HTERT RPE-1 (cell line): Measurements from ENCODE around the gene PHF21B.
"Not testable (repeated sequence)": the region's sequence is repeated elsewhere in the genome, so short reads cannot be mapped to it uniquely, and the experiment has no call there.

Experiments used
- in situ Hi-C: fragments of 300-500 bp; cut with MboI; formaldehyde crosslinking; loops from 4 replicates; pipeline ENCODE4 v1.14.3; 2020; ENCODE audit warnings: low sequenced_read_pairs

Gene PHF21B

GRCh38 chr22:44962741-44963454 is 46.9 kb downstream of the PHF21B start:
- in situ Hi-C loops, result no loop called here

DNA sequence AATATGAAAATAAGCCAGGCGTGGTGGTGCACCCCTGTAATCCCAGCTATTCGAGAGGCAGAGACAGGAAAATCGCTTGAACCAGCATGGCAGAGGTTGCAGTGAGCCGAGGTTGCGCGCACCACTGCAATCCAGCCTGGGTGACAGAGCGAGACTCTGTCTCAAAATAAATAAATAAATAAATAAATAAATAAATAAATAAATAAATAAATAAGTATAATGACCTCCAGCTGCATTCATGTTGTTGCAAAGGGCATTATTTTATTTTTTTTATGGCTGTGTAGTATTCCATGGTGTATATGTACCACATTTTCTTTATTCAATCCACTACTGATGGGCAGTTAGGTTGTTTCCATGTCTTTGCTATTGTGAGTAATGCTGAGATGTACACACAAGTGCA is 48.1 kb downstream of the PHF21B start:
- in situ Hi-C loops, result not testable (repeated sequence)

DNA sequence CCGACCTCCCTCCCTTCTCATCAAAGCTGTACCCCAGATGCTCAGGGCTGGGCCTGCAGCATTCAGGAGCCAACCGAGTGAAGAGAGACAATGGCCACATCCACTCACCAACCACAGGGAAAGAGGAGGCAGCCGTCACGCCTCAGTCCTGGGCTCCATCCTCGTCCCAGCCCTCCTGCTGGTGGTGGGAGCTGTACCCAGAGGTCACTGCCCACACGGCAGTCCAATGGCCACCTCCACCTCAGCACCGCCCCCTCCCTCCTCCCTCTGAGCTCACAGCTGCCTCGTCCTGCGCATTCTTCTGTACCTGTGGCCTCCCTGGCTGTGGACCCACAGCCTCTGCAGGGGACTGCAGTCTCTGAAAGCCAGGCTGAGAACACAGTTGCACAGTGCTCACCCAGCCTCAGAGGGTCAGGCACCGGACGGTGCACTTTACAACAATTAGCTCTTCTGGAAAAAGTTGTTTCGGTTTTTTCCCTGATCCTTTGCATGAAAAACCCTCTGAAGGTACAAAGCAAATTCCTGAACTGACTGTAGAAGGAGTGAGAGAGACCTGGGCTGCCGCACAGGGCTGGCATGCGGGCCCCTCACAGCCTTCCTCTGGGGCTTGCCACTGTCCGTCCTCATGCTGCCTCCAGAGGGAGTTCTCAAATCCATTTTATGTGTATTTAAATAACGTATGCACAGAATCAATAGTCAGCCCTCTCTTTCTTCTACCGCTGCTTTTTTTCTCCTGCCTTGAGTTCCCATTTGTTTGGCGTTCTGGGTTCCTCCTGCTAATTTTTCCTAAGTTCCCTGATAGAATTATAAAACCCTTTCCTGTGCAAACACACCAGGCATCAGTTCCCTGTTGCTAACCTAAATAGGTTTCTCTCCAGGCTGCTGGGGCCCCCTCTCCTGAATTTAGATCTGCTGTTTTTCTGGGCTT is 52.7 kb downstream of the PHF21B start:
- in situ Hi-C loops, result no loop called here

DNA sequence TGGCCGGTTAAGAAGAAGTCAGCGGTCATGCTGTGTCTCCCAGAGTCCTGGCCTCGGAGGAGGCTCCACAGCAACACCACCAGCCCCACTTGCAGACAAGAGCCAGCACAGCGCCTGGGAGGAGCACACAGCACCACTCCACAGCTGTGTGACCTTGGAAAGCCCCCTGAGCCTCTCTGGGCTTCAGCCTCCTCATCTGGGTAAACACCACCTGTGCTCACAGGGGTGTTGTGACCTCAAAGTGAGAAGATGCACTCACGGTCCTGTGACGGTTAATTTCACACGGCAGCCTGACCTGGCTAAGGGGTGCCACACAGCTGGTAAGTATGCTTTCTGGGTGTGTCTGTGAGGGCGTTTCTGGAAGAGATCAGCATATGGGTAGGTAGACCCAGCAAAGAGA is 54.7 kb downstream of the PHF21B start:
- in situ Hi-C loops, result no loop called here

DNA sequence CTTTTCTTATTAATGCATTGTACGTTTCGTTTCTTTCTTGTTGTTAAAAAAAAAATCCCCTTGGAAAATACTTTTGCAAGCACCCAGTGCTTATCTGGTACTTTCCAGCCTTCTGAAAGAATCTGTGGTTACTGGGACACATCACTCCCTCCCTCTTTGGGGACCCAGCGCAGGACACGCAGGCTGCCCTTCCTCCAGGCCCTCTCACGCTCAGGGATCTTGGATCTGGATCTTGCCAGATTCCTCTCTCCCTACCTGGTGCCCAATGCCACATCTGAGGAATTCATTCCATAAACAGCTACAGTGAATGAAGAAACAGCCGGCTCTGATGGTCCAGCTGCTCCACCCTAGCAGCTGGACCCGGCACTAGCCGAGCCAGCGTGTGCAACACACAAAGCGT is 55.7 kb downstream of the PHF21B start:
- in situ Hi-C loops, result no loop called here

DNA sequence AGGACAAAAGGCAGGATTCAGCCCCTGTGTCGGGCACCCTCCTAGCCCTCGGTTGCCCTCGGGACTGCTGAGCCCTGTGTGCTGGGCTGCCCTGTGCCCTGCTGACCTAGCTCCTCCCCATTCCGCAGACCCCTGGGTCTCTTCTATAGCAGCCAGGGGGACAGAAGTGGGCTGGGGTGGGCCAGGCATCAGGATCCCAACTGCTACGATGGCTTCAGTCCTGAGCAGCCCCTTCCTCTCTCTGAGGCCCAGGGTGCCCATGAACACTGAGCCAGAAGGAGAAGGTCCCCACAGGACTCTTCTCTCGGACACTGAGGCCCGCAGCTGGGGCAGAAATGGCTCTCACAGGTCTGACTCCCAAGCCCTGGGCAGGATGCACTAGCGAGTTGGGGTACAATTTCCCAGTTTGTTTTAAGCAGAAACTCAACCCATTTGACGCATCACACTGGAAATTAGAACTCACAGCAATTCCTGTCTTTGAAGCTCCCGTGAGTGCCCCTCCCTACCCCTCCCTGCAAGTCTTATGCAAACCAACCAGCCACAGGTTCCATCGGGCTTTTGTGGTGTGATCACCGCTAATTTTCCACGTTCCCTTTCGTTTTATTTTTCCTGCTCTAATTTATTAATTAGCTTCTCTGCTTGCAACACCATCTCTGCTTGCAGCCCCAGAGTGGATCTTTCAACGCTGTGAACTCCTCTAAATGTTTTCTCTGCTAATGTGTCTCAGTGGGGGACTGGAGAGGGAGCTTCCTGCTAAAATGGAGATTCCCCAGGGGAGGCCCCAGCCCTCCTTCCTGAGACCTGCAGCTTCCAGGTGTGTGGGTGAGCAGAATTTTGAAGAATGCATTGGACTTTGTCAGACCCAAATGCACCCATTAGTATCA is 56.7 kb downstream of the PHF21B start:
- in situ Hi-C loops, result no loop called here

DNA sequence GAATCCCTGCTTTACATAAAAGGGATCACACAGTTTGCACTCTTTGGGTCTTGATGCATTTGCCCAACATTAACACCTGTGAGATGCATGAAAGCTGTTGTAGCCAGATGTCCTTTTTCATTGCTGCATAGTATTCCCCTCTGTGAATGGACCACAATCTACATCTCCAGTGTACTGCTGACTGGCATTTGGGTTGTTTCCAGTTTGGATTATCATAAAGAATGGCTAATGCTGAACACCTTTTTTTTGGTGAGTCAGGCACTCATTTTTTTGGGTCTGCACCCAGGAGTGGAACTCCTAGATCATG is 58.3 kb downstream of the PHF21B start:
- in situ Hi-C loops, result no loop called here

DNA sequence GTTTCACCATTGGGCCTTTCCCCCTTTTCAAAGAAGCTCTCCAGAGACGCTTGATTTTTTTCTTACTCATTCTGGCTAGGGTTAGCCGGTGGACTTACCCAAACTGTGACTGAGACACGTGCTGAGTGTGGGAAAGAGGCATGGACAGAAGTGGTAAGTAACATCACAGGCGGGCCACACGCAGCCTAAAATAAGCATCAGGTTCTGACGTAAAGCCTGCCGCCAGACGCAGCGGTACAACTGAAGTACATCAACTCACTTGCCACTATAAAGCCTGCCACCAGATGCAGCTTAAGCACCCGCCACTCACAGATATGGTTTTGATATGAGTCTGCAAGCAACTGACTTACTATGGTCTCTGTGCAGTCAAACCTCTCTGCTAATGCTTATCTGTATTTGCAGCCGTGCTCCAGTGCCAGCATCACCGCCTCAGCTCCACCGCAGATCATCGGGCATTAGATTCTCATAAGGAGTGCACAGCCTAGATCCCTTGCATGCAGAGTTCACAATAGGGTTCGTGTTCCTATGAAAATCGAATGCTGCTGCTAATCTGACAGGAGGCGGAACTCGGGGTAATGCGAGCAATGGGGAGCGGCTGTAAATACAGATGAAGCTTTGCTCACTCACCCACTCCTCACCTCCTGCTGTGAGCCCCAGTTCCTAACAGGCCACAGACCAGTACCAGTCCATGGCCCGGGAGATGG is 58.8 kb downstream of the PHF21B start:
- in situ Hi-C loops, result no loop called here

- in situ Hi-C loops, result no loop called here
These were observed 62.0 kb downstream of the PHF21B start for GRCh38 chr22:44947846-44948245.

- in situ Hi-C loops, result no loop called here
These were observed 62.8 kb downstream of the PHF21B start for GRCh38 chr22:44947049-44947448.

DNA sequence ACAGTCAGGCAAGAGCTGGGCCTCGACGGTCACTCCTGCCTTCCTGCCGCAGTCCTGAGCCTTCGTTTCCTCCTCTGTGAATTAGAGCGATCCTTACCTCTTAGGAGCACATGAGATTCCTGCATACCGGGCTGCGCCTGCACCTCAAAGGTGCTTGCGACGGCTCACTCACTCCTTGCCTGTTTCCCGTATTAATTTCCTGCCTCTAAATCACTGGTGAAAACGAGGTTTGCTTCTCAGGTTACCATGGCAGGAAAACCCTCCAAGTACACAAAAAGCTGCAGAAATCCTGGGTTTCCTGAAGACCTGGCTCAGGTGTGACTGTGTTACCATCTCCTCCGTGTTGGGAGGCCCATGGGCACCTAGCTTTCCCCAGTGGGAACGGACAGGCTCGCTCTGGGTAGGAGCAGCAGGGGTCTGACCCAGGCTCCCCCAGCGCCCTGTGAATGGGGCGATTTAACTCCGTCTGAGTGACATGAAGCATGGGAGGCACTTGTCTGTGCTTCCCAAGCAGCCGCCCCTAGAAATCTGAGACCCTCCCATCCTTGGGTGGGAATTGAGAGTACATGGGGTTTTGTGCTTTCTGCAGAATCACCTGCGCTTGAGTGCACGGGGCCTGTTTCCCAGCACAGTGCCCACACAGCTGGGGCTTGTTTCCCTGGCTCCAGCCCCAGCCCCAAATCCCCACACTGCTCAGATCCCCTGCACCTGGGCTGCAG is 64.8 kb downstream of the PHF21B start:
- in situ Hi-C loops, result no loop called here

DNA sequence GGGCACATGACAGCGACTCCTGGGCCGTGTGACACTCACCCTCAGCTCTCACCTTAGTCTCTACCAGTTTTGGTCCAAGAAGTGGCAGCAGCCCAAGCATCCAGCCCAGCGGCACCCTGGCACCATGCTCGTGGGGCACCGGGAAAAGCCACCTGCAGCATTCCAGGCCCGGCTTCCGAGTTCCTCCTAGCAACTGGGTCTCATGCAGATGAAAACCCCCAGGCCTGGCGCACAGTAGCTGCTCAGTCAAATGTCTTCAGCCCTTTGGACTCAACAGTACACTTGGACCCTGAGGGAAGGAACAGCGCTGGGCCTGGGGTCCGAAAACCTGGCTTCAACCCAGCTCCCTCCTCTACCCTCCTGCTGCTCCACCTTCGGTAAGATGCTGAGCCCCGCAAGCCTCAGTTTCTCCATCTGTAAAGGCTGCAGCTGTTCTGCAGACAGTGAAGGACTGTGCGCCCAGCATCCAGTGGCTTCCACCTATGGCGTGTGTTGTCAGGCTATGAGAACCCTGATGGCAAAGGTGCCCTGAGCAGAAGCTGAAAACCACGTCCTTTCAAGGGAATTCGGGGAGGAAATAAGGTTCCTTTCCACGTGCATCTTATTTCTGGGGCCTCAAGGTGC is 66.0 kb downstream of the PHF21B start:
- in situ Hi-C loops, result no loop called here

DNA sequence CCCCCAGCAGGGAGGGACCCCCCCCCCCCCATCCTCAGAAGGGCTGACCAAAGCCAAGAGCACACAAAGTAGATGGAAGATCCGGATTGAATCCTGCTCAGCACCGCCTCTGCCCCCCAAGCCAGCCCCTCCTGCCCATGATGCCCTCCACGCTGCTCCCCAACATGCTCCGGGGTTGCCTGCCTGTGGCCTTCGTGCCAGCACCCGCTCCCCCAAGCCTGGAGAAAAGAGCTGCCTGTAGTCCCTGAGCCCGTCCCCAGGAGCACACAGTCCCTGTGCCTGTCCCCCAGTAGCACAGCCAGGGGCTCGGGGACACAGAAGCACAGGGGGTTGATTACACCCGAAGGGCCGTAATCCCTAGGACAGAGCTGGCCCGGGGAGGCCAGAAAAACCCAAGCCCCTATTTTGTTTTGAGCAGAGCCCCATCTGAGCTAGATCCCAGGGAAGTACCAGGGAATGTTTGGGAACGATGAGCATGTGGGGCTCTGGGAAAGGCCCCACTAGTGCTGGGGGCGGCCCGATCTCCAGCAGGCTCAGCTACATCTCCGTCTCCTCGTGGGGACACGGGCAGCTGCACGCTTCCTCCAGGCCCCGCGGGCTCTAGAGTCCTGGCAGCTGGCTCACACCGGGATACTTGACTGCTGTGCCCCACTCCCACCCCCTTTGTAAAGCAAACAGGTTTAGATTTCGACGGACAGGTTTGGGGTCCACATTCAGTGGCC is 66.7 kb downstream of the PHF21B start:
- in situ Hi-C loops, result no loop called here

DNA sequence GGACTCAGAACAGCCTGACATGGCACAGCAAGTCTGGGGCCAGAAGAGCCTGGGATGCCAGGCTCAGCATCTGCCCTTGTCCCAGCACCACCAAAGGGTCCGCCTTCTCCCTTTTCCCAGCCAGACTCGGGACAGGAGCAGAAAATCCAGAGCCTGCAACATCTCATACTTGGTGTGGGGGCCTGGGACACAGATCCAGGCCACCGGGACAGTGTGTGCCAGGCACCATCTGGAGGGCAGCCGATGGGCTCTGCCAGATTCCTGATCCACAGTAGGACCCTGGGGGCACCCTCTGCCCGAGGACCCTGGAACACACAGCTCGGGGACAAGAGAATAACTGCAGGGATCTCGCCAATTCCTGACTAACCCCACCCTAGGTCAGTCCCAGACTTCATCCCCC is 67.7 kb downstream of the PHF21B start:
- in situ Hi-C loops, result no loop called here

GRCh38 chr22:44941207-44941606 is 68.6 kb downstream of the PHF21B start:
- in situ Hi-C loops, result no loop called here

GRCh38 chr22:44940130-44940529 is 69.7 kb downstream of the PHF21B start:
- in situ Hi-C loops, result no loop called here

- in situ Hi-C loops, result no loop called here
These were observed 70.4 kb downstream of the PHF21B start for GRCh38 chr22:44939451-44939850.

- in situ Hi-C loops, result no loop called here
These were observed 70.9 kb downstream of the PHF21B start for GRCh38 chr22:44938886-44939285.

DNA sequence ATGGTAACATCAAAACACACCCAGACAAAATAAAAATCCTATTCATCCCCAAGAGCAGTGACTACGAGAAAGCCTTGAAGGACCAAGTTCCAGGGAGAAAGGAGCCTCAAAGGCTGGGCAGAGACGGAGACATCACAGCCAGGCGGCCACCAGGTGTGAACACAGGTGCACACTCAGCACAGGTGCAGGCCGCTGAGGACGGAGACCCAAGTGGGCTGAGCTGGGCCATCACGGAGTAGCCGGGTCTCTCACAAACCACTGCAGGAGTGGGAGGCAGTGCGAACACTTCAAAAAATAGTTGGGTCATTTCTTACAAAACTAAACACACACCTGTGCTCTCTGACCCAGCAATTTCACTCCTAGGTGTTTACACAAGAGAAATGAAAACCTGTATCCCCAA is 72.6 kb downstream of the PHF21B start:
- in situ Hi-C loops, result no loop called here
